Epidermal melanocyte (primary cell): ENCODE measurements around the gene SLC25A15.
A peak's percentile ranks its signal among the peaks of the same experiment; 100 is the strongest.

Experiments
- DNase-seq: peaks from one replicate; pipeline ENCODE4 v3.0.0; 2011; ENCODE audit warnings: low spot score; ENCODE audit not compliant: insufficient read length

Gene SLC25A15

DNA sequence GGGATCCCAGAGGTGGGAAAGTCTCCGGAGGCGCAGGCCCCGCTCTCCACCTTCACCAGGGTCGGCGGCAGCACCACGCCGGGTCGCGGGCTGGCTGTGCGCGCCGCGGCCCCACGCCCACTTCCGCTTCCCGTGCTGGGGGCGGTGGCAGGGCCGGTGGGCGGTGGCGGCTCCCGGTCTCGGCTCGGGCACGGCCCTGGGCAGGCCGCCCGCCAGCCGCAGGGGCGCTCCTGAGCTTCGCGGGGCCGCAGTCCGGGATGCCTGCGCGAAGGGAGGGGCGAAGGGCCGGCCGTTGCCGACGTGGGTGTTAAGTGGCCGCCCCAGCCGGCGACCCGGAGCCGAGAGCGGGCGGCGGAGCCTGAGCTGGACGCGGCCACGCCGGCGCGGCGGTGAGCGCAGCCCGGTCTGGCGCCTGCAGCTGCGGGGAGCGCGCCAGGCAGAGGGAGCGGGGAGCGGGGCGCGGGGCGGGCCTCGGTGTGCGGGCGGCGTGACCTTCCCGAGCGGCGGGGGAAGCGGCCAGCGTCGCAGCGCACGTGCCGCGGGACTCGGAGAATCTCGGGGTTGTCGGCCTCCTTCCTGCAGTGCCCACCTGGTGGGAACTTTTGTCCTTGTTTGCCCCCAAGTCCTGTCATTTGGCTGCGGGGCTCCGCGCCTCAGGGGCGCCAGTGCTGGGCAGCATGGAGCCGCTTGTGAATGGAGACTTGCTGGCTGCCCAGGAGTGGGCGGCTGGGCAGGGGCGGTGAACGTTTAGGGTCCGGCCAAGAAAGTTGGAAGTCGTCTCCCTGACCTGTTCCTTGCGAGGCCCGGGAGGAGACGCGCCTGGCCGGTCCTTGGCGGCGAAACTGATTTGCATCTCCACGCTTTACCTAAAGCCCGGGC is at the start of gene SLC25A15:
Gene SLC25A15 (plus strand): TSS at position 337 of the 879 bp plus-strand sequence. CDS start 3,616 bp downstream, outside the sequence.
- peak; percentile 79 for DNase-seq

DNA sequence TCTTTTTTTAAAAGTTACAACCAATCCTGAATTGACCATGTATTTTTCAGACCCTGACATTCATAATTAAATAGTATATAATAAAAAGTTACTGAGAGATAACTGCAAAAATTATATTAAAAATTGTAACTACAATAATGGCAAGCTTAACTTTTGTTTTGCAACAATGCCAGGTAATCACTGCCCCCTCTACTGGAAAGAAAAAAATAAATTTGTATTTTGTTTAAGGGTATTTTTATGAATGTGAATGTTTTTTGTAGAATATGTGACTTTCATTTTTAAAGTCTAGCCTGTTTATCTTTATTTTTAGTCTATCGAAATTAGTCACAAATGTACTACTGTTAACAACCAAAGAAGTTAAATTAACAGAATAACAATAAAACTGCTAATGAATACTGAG is 40.1 kb upstream of the SLC25A15 start:
- no peak for DNase-seq

DNA sequence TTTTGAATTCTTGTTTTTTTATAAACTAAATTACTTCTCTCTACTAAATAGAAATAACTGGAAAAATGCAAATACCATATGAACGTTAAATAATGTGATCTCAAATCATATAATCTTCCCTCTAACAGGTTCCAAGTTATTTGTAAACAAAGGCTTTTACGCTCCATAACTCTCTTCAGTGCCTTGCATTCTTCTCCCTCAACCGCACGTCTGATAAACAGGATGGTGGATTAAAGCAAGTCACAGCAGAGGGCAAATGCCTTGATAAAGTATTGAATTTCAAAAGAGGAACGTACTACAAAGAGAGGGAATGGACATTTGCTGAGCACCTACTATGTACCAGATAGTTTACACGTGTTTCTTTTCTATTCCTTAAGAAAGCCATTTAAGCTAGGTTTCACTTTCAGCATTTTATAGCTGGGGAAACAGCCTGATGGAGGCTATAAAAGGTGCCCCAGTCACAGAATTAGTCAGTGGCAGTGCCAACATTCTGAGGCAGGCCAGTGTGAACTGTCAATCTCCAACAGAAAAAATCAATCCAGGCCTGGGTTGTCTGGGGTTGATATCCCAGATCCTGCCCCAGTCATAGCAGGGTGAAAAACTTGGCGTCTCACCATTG is 34.2 kb upstream of the SLC25A15 start:
- DNase-seq: no peak

DNA sequence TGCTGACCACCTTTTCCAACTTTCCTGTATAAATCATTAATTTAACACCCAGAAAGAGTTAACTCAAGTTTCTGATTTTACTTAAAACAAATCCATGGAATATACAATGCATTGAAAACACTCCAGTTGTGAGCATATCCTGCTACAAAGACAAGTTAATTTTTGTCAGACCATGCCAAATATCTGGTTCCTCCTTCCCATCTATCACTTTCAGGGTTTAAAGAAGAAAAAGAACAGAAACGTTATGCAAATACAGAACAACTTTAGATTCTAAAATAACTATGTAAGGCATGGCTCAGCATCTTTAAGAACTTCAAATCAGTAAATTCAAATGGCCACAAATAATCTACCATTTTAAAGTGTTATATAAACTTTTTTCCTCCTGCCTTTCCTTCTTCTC is 33.4 kb upstream of the SLC25A15 start:
- DNase-seq: no peak

DNA sequence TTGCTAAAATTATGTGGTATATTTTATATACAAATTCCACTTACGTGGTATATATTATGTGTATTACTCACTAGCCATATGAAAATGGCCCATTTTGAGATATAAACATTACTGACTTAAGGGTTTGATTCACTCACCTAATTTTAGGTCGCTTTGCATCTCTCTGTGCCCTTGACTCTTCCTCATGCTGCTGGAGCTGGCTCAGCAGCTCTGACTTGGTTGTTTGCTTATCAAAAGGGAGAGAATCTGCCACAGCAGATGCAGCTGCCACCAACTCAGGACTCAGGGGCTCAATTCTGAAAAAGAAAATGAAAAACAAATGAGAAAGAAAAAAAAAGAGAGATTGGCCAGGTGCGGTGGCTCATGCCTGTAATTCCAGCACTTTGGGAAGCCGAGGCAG is 30.6 kb upstream of the SLC25A15 start:
- no peak for DNase-seq

DNA sequence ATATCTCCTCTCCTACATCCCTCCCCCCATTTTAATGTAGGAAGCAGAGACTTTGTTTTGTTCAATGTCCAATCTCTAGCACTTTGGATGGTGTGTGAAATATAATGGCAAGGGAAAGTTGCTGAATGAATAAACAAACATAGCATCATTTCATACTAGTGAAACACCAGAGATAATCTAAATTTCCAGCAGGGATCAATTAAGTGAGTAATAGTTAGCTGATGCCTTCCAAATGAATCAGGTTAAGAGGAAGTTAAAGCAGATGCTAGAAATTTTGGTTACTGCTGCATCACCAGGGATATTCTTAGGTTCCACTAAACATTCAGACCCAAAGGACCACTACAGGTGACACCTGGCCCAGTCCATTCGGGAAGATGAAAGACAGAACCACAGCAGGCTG is 26.6 kb upstream of the SLC25A15 start:
- DNase-seq: no peak

DNA sequence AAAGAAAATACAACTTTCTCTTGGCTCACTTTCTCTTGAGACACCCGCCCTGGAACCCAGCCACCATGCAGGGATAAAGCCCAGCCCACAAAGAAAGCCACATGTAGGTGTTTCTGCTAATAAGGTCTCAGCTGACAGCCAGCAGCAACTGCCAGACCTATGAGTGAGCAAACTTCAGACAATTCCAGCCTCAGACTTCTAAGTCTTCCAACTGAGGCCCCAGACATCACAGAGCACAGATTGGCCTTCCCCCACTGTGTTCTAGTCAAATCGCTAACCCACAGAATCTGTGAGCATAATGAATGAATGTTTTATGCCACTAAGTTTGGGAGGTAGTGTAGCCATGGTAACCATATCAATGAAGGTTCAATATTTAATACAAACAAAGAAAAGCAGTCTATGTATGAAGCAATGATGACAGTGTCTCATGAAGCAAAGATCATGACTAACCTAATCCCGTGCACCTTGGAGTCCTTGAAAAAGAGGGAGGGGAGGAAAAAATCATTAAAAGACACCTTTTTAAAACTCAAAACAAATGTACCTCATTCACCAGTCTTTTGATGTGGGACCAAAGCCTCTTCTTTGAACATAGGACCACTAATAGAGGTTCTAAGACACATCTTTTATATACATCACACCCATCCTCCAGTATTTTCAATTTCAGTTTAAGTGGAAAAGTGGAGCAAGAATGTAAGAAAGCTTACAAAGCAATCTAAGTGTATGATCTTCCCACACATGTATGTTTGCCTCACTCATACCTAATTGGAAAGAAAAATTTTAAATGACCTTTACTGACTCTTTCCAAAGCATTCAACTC is 24.6 kb upstream of the SLC25A15 start:
- no peak for DNase-seq

DNA sequence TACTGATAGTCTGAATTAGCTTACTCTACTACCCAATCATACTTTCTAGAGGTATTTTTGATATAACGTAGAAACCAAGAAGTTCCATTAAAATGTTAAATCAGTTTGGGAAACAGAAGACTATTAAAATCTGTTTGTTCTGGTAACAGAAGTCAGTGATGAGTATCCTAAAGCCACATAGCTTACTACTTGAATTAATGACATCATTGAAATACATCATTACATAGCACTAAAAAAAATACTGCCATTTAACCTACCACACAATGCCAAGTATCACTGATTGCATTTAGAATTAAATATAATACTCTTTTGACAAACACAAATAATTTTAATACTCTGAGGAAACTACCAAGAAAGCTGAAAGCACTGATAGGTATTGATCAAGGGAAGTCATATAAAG is 23.8 kb upstream of the SLC25A15 start:
- no peak for DNase-seq

DNA sequence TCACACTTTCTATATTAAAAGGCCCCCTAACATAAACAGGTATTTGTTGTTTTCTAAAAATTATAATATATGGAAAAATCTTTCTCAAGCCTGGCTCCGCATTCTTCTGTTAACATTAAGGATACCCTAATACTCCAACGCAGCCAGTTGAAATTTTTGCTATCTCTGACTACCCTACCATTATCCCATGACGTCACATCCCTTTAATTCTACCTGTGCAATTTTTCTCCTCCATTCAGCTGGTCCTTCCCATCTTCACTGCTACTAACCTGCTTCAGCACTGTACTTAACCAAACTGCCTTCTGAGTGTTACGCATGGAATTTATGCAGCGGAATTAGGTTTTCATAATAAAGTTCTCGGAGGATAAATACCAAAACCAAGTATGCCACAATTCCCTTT is 19.4 kb upstream of the SLC25A15 start:
- no peak for DNase-seq

DNA sequence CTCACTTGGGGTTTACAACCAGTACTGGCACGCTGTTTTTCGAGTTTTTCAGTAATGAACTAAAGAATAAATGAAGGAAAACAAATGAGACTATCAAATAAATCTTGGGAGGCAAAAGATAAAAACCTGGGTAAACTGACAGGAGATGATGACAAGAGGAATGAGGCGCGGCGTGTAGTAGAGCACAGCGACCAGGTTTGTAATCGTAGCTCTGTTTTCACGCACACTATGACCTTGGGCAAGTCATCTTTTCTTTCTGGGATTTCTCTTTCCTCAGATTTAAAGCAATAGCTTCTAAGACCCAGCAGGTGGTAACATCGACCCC is 18.8 kb upstream of the SLC25A15 start:
- DNase-seq: no peak

DNA sequence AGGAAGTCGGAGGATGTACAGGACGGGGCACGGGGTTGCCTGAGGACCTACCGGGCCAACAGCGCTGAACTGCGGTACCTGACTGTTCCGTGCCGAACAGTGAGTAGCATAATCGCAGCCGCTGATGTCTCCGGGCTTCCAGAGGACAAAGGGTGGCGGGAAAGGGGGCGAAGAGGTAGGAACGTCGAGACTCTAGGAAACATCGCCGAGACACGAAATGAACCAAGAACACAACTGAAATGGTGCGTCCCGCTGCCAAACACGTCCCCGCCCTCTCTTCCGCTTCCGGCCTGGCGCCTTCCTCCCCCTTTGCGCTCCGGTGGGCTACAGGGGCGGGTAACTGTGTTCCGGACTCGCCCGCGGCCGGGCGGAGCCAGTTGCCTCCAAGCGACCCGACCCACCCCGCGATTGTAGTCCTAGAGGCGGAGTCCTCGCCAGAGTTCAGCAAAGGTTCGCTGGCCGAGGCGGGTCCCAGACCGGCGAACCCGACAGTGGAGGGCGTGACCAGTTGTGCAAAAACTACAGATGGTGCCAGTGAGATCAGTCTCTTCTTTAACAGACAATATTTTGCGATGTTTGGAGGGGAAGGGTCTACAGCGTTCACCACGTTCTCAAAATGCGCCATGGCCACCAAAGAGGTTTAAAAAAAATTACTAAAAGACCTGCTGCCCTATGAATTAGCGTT is 18.3 kb upstream of the SLC25A15 start, which contains the start of gene MRPS31:
Gene MRPS31 (minus strand): TSS at position 257 of the 685 bp plus-strand sequence. CDS start 54 bp downstream, at position 203.
- DNase-seq: peak; percentile 82

DNA sequence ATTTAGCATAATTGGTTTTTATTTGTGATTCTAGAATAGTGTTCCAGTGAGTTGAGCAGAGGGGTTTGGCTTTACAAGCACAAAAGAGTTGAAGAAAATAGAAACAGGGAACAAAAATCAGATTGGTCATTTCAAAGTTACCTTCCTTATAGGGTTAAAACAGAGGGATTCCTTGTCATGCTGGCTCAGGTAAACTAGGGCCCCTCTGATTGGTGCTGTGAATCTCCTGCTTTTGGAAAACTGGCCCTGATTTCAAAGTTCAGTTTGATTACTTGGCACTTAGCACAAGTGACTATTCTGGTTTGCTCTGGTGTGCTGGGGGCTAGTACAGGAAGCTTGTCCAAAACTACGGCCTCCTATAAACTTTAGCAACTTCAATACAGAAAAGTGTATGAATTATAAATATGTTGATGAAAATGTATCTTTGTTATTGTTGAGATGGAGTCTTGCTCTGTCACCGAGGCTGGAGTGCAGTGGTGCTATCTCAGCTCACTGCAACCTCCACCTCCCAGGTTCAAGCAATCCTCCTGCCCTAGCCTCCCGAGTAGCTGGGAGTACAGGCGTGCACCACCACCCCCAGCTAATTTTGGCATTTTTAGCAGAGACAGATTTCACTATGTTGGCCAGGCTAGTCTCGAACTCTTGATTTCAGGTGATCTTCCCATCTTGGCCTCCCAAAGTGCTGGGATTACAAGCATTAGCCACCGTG is 16.5 kb upstream of the SLC25A15 start:
- no peak for DNase-seq

DNA sequence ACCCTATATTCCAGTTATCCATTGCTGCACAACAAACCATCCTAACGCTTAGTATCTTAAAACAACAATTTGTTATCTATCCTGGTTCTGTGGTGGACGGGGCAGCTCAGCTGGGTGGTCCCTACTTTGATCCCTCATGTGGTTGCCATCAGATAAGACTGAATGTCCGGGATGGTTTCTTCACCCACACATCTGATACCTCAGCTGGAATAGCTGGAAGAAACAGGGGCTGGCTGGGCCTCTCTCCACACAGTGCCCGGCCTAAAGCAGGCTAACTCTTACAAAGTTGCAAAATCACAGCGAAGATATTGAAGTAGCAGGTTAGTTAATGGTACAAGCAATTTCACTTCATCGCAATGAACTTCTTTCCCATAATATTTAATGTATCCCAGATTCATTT is 14.7 kb upstream of the SLC25A15 start:
- DNase-seq: no peak

DNA sequence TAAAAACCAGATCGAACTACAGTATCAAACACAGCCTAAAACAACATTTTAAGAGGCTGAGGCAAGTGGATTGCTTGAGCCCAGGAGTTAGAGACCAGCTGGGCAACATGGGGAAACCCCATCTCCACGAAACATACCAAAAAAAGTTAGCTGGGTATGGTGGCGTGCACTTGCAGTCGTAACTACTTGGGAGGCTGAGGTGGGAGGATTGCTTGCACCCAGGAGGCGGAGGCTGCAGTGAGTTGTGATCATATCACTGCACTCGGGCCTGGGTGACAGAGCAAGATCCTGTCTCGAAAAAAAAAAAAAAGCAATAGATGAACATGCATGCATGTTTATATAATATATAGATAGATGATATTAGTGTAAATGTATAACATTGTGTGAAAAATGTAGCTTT is 13.2 kb upstream of the SLC25A15 start:
- no peak for DNase-seq

DNA sequence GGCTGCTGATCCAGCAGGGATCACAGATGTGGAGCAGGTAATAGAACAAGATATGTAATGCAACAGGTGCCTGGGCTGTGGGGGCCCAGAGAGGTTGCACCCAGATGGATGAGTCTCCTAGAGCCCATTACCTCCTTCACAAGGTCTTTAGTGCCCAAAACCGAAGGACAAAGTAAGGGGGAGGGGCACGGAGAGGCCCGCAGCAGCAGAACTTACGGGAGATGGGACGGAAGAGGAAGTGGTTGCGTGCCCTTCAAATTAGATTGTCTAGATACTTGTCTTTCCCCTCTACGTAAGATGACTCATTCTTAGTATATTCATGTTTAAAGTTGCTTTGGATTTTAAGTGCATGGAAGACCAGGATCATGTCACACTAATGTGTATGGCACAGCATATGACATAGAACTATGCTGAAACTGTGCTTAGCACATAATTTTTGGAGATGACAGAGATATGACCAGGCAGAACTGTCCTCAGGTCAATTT is 12.7 kb upstream of the SLC25A15 start:
- no peak for DNase-seq

DNA sequence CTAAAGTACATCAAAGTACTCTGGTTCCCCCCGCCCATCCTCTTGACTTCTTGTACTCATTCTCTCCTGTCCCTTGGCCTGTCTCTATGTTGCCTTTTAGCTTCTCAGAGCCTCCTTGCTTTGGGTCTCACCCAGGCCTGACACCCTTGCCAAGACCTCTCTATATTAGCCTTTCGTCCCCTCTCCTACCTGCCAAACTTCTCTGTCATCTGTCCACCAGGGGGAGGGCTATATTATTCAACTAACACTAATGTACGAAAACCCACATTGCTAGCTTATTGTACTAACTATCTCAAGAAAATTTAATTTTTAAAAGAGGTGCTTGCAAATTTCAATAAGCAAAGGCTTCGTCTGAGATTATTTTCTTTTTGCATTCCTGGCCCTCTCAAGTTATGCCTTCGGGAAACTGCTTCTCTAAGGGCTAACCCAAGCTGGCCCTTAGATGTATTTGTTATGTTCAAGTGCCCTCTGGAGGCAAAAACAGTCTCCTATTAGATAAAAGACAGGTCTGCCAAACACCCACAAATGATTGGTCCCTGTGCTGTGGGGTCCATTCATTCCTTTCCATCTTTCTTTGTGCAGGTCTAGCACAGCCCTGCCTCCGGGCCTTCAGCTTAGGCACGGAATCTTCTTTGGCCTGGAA is 12.1 kb upstream of the SLC25A15 start:
- no peak for DNase-seq

DNA sequence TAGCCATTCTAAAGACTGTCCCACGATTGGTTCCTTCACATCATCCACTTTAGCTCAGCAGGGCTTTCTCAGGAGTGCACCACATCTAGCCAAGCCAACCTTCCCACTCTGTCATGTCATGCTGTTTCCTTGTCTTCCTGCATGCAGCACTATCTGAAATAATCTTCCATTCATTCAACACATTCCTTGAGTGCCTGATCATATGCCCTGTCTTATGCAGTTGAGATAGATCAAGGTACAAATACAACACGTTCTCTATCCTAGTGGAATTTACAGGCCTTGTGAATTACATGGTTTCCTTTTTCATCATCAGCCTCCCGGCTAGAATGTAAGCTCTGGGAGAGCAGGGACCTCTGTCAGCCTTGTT is 11.6 kb upstream of the SLC25A15 start:
- DNase-seq: no peak

DNA sequence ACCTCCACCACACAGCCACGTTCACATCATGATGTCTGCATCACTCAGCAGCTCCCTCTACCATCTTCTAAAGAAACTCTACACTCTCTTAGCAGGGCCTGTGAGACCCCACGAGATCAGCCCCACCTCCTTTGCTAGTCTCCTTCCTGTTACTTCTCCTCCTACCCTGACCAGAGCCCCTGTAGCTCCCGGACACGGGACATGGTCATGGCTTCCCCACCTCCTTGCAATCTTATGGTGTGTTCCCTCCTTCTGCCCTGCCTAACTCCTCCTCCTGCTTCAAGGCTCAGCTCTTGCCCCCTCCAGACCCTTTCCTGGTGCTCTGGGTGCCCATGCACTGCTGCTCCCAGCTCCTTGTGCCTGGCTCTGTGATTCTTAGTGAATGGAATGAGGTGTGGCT is 10.4 kb upstream of the SLC25A15 start:
- DNase-seq: no peak

DNA sequence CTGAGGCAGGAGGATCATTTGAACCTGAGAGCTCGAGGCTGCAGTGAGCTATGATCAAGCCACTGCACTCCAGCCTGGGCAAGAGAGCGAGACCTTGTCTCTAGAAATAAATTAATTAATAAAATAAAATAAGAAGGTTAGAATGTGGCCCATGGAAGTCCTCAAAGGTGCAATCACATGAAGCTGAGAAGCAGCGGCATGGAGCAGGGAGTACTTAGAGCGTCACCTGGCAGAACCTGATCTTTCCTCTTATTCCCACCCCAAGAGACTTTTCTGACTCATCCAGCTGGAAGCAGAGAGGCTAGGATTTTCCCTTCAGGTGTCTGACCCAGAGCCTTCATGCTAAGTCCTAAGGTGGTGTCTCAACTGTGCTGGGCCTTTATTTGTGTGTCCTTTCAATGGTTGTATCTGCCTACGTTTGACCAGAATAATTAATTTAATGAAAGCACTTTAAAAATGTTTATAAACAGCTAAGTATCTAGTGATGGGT is 9.6 kb upstream of the SLC25A15 start:
- DNase-seq: no peak

DNA sequence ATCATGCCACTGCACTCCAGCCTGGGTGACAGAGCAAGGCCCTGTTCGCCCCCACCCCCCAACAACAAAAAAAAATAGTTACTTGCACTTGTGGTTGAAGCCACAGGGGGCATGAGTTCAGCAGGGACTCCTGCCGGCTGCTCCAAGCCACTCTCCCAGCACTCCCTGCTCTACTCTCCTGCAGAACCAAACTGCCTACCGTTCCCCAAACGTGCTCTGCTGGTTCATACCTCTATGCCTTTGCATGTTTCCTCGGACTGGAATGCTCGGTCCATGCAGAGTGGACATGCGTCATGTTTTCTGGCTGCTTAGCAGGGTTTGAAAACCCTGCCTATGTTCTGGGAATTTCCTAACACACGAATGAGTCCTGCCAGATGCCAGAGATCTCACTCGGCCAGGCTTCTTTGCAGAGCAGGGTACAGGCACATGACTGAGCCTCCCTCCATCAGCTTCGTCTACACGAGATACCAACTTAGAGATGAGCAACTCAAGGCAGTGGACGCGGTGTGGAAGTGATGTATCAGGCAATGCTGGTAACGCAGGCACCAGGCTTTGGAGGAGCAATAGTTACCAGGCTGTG is 8.5 kb upstream of the SLC25A15 start:
- DNase-seq: no peak
